Activated CD4-positive, CD25-positive, alpha-beta regulatory T cell treated with anti-CD3 and anti-CD28 coated beads, Interleukin-2, amount 50 U/mL, for 16 hours (primary cell): ENCODE results near the gene JAG1.
"Not testable (repeated sequence)": the region's sequence is repeated elsewhere in the genome, so short reads cannot be mapped to it uniquely, and the experiment has no call there.

Experiments
- DNase-seq: peaks from one replicate; pipeline ENCODE4 v3.0.0-alpha.2; 2020; ENCODE audit warnings: low read depth, low spot score

Gene JAG1

DNA sequence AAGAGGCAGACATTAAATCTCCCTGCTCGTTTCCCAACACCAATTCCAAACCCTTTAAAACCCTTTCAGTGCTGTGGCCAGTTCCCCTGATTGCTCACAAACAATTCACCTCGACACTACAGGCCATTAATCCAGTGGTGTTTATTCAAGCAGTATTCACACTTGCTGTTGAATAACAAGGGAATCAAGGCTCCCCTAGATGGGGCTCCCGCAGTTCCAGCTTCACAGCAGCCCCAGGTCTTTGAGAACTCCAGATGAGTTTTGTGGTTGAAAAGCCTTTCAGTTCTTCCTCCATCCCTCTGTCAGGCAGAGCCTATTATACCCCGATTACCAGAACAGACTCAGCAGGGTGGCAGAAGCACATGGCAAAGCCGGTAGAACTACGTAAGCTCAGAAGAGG is 36.2 kb downstream of the JAG1 start:
- no peak for DNase-seq

DNA sequence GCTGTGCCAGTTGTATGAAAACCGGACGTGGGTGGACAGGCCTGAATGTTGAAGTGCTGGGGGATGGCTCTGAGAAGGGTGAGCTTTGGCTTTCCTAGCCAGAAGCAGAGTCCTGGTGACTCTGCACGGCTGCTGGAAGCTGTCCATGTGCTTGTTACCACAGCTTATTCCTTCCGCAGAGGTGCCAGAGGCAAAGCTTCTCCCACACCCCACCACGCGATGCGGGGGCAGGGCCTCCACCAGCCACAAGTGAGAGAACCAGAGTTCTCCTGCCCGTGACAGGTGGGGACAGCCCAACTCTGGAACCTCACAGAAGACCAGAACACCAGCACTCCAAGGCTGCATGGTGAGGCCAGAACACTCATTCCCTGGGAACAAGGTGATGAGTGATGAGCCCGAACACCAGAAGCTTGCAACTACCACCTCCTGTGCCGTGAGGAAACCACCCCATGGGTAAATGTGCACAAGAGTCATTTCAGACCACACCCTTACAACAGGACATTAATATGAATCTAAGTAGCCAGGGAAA is 36.7 kb downstream of the JAG1 start:
- DNase-seq = no peak

DNA sequence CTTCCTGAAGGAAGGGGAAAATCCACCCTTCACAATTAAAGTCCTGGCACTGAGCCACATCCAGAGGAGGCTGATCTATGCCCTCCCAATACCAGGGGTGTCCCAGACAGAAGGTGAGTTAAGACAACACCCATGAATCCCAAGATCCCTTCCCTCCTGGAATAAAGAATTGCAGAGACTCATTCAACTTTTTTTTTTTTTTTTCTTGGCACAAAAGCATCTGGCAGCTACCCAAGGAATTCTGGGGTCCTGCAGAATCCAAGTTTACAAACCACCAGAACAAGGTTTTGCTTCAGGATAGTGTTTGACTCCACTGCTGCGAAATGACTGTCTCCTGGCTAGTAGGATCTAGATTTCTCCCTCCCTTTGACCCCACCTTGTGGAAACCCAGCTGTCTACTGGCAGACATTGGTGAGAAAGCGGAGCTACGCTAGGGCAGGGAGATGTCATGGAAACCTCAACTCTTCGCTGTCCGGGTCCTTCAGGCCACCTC is 37.4 kb downstream of the JAG1 start:
- no peak for DNase-seq

DNA sequence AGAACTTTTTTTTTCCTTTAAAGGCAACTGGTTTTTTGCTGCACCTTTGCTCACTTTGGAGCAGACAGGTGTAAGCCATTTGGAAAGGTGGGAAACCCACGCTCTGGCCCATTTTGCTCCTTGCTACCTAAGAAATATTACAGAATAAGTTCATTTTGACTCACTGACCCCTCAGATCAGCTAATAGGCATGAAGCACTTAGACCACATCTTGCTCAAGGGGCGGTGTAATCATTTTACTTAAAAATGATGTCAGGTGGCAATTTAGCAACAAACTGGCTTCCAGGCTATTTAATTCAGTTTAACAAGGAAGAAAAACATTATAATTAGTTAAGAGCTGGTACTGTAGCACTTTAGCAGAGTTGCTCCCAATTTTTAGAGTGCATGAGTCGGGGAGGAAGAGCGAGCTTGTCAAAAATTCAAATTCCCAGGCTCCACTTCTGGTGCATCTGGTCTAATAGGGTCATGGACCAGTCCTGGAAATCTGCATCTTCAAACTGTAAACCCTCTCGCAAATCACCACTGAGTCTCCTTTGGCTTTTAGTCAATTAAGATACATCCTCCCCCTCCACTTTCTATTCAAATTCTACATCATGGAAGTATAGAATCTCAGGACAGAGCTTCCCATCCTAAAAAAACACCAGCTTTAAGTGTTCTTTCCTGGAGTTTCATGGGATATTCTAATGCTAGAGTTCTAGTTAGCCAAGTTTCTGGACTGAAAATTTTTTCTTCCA is 38.2 kb downstream of the JAG1 start:
- DNase-seq = no peak

- DNase-seq = no peak
Measured at GRCh38 chr20:10634683-10635411, 39.0 kb downstream of the JAG1 start.

GRCh38 chr20:10634211-10634610 is 39.6 kb downstream of the JAG1 start:
- DNase-seq = no peak

DNA sequence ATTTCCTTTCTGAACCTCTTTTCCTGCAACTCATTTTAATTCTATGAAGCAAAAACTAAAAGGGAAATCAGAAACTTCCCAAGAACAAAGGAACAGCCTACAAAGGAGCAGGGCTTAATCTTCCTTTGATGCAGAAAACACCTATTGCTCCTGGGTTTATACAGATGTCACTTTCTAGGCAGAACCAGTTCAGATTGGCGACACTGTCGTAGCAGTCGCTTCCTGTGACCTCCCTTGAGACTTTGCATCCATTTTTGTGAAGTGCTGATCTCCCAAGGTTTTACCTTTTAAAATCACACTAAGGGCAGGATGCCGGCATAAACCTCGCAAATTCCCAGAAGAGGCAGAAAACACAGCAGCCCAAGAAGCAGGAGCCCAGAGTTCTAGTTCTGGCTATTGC is 40.1 kb downstream of the JAG1 start:
- DNase-seq = no peak

- DNase-seq = no peak
Measured at GRCh38 chr20:10632721-10633509, 40.9 kb downstream of the JAG1 start.

GRCh38 chr20:10631126-10631525 is 42.7 kb downstream of the JAG1 start:
- DNase-seq = no peak

- DNase-seq = no peak
Measured at GRCh38 chr20:10629946-10630650, 43.7 kb downstream of the JAG1 start.

- no peak for DNase-seq
Measured at GRCh38 chr20:10626896-10627295, 46.9 kb downstream of the JAG1 start.

DNA sequence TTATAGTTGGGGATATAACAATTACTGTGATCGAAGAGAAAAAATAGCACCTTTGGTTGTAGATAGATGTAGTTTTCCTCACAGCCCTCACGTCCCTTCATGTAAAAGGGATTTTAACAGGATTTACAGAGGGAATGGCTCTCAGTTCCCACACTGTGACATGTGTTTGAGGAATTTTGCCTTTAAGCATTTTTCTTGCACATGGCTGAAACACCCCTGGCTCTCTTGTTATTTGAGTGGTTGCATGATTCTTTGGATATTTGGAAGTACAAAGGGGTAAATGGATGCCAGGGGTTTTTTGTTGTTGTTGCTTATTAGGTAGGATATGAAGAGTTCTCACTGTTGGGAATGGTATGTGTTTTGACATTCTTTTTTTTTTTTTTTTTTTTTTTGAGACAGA is 48.2 kb downstream of the JAG1 start:
- no peak for DNase-seq

DNA sequence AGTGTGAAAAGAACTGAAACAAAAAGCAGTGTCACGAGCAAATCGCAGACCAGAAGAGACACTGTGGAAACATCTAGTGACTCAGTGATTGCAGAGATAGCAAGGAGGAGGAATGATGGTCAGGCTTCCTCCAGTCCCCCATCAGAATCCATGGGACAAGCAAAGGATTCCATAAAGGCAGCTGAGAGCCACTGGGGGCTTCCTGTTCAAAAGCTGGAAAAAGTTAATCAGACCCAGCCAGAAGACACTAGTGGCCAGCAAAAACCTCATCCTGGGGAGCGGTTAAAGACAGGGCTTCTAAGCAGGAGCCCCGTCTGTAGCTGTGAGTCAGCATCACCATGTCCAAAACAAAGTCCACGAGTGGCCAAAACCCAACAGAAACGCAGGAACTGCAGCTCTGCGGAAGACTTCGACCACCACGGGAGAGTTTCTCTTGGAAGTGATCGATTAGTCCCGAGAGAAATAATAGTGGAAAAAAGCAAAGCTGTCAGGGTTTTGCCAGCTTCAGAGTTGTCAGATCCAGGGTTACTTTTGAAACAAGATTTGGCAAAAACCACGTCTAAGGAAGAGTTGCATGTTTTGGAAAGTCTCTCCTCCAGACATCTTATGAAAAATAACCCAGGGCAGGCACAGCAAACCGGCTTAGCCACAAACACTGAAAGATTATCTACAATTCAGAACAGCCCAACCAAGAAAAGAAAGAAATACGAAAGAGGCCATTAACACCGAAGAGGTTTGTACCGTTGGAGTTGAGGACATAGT is 51.0 kb downstream of the JAG1 start:
- DNase-seq = no peak

- DNase-seq = no peak
Measured at GRCh38 chr20:10621149-10621548, 52.6 kb downstream of the JAG1 start.

GRCh38 chr20:10619427-10619826 is 54.4 kb downstream of the JAG1 start:
- DNase-seq = no peak

DNA sequence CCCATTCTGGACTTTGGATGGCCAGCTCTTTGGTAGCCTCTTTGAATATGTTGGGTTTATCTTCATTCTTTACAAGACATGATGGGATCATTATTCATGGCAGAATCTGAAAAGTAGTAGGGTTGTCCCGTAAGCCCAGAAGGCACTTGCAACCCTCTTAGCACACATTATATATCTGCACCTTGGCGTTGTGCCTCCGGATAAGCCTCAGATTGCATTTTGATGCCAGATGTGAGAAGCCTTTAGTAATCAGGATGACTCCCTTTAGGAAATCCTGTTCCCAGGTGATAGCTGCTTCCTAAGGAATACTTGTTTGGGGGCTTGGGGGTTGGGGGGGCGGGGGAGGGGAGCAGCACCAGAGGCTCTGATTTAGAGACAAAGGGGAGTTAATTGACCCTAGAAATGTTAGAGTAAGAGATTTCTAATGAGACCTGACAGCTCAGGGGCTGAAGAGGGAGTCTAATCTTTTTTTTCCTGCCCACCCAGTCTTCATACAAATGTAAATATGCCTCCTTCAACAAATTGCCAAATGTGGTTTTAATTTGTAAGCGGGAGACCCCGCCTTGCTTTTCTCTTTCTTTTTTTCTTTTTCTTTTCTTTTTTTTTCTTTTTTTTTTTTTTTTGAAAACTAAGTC is 55.1 kb downstream of the JAG1 start:
- DNase-seq = no peak

DNA sequence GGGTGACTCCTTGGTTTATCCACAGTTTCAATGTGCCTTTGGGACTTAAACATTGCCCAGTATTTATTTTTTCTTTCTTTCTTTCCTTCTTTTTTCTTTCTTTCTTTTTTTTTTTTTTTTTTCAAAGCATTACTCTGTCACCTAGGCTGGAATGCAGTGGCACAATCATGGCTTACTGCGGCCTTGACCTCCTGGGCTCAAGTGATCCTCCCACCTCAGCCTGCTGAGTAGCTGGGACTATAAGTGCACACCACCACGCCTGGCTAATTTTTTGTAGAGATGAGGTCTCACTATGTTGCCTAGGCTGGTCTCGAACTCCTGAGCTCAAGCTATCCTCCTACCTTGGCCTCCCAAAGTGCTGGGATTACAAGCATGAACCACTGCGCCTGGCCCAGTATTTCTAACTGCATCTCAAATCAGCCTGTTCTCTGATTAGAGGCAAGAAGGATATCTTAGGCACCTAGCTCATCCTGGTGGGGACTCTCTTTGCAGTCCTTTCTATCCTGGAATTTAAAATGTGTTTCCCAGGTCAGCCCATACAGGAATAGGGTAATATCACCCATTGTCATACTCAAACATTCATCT is 56.2 kb downstream of the JAG1 start:
- not testable (repeated sequence) for DNase-seq

DNA sequence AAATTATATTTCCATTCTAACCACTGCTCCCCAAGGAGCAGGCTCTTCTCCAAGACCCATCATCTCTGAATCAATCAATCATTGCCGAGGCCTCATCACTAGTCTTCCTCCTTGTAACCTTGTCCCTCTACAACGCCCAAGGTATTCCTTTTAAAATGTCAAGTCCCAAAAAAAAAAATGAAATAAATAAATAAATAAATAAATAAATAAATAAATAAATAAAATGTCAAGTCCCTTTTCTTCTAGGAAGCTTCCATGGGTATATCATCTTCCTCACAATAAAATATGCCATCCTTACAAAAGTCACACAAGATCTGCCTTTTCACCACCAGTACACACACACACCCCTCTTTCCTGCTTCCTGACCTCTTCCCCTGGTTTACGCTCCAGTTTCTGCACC is 57.6 kb downstream of the JAG1 start:
- DNase-seq = no peak

- no peak for DNase-seq
Measured at GRCh38 chr20:10613911-10614310, 59.9 kb downstream of the JAG1 start.

DNA sequence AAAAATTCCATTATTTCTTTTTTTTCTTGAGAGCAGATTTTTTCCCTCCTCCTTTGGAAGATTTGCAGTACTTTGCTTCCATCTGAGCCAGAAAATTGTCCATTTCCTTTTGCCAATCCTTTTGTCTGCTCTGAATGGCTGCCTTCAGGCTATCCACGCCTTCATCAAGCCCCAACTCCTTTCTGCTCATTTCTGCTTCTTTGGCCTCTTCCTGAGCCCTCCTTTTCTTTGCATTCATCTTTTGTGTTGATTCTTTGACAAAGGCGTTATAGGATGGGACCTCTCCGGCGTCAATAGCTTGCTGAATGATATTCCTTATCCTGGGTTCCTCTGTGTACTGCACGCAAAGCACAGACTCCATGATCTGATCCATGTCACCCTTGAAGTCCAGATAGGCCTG is 60.4 kb downstream of the JAG1 start:
- not testable (repeated sequence) for DNase-seq
